G401 (cell line): ENCODE results near the gene DNAJC28. TPM values are rescaled to one million over a fixed set of nuclear protein-coding genes. Genes with fewer than 3 reads are reported as not detected.

Experiments
- DNase-seq: peaks from one replicate; pipeline ENCODE4 v3.0.0-alpha.2; 2015; ENCODE audit warnings: low spot score
- in situ Hi-C: cut with HindIII; loops from 2 replicates; pipeline ENCODE4 v1.10.0; 2016; ENCODE audit warnings: low sequenced_read_pairs, mixed read lengths
- total RNA-seq: library from RNA; depleted of rRNA; stranded (reverse); fragments of >200 nt; shearing (Covaris generic); gene quantifications from 2 replicates; pipeline ENCODE4 v1.2.3, GENCODE V29; 2014; rRNA removed

Gene DNAJC28
- total RNA-seq, 1 experiment from 2014 or later: 3.8 TPM

DNA sequence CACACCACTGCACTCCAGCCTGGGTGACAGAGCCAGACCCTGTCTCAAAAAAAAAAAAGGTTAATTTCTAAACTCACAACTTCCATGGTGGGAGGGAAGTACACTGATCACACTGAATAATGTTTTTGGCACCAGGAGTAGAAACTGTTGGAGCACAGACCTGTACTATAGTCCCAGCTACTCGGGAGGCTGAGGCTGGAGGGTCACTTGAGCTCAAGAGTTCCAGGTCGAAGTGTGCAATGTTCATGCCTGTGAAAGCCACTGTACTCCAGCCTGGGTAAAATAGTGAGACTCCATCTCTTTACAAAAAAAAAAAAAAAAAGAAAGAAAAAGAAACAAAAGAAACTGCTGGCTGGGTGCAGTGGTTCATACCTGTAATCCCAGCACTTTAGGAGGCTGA is 47.0 kb downstream of the DNAJC28 start:
- DNase-seq: no peak
- in situ Hi-C loops: no loop called here

- no peak for DNase-seq
- in situ Hi-C loops: no loop called here
These were observed 48.3 kb downstream of the DNAJC28 start for GRCh38 chr21:33443194-33443593.

- DNase-seq: no peak
- in situ Hi-C loops: no loop called here
These were observed 49.7 kb downstream of the DNAJC28 start for GRCh38 chr21:33441489-33442477.

Other genes with a start within 250 kb of the DNAJC28 start
- gene IL10RB, start 225.3 kb downstream of the DNAJC28 start, total RNA-seq: 16.6 and 16.7 TPM in 2 replicates
- 2.2 and 3.4 TPM in 2 replicates for gene IFNAR1, start 166.7 kb downstream of the DNAJC28 start, total RNA-seq
- 61.2 and 66.8 TPM in 2 replicates for gene IFNGR2, start 88.3 kb downstream of the DNAJC28 start, total RNA-seq
- gene TMEM50B, start 11.7 kb downstream of the DNAJC28 start, total RNA-seq: 24.6 and 28.0 TPM in 2 replicates
- gene GART, start 50.4 kb upstream of the DNAJC28 start, total RNA-seq: 39.0 and 106 TPM in 2 replicates
- gene SON, start 51.3 kb upstream of the DNAJC28 start, total RNA-seq: 90.8 and 253 TPM in 2 replicates
- gene DONSON, start 97.0 kb upstream of the DNAJC28 start, total RNA-seq: 31.8 and 52.2 TPM in 2 replicates
- 5.4 and 13.1 TPM in 2 replicates for gene CRYZL1, start 150.0 kb upstream of the DNAJC28 start, total RNA-seq
- gene ITSN1, start 150.8 kb upstream of the DNAJC28 start, total RNA-seq: 33.4 and 64.3 TPM in 2 replicates